Endothelial cell of umbilical vein (primary cell): Measurements from ENCODE around the gene STX16. TPM values are rescaled to one million over a fixed set of nuclear protein-coding genes. Genes with fewer than 3 reads are reported as not detected.

Source experiments
- BruUV-seq: library from RNA; stranded (reverse); fragments of 400-500 nt; replicated peaks from 2 replicates; lab custom pipeline; 2021; lab: Mats Ljungman, UMichigan
- CTCF ChIA-PET: fragments of 300-600, 350-600 bp; sonication (Branson Sonifier 250); formaldehyde crosslinking; loops from one replicate; lab custom pipeline; 2021; ENCODE audit warnings: antibody characterized with exemption, inconsistent platforms; lab: Charles Lee
- POLR2A ChIA-PET: fragments of 300-600, 350-600 bp; sonication (Branson Sonifier 250); formaldehyde crosslinking; loops from one replicate; lab custom pipeline; 2021; ENCODE audit warnings: antibody characterized with exemption, inconsistent platforms; lab: Charles Lee
- DNase-seq: peaks from one replicate; pipeline ENCODE4 v3.0.0-alpha.2; 2011; ENCODE audit warnings: low read depth, low spot score
- FAIRE-seq: peaks from 2 replicates; lab custom pipeline; 2011; peaks lifted over from hg19 to GRCh38; lab: Jason Lieb, UNC
- H2AFZ ChIP-seq: 2 replicates; pipeline ENCODE4 v1.6.0; 2012; ENCODE audit warnings: low read depth, low read length, control low read depth, inconsistent platforms
- H3K27ac ChIP-seq: 2 replicates; pipeline ENCODE4 v1.5.1; 2011; ENCODE audit warnings: low read depth, mild to moderate bottlenecking, control low read depth, low read length, moderate library complexity; ENCODE audit not compliant: insufficient read depth
- H3K27me3 ChIP-seq, 2 experiments: 2 replicates each; pipeline versions ENCODE4 v1.6.0 to v1.6.1; 2011; ENCODE audit warnings: low read length in 2 of 2, mixed read lengths in 1 of 2; ENCODE audit not compliant: control insufficient read depth in 2 of 2, insufficient read depth in 2 of 2
- H3K36me3 ChIP-seq, 2 experiments: 2 replicates in 1 of 2; 3 replicates in 1 of 2; pipeline ENCODE4 v1.5.1; 2011; ENCODE audit warnings: low read length in 2 of 2, mild to moderate bottlenecking in 1 of 2, moderate library complexity in 1 of 2; ENCODE audit not compliant: control insufficient read depth in 2 of 2, insufficient read depth in 2 of 2; ENCODE audit errors: extremely low read depth in 1 of 2
- H3K4me1 ChIP-seq: 3 replicates; pipeline ENCODE4 v1.5.1; 2011; ENCODE audit warnings: mild to moderate bottlenecking, low read length; ENCODE audit not compliant: control insufficient read depth, insufficient read depth; ENCODE audit errors: extremely low read depth
- H3K4me2 ChIP-seq: 2 replicates; pipeline ENCODE4 v1.6.1; 2011; ENCODE audit warnings: low read length, control low read depth, mixed read lengths; ENCODE audit not compliant: insufficient read depth
- H3K4me3 ChIP-seq, 3 experiments: fragments of 200-600 bp in 1 of 3; sonication (generic), shearing (Covaris generic) in 1 of 3; replicated peaks in 1 of 3; 2 replicates each; pipeline ENCODE4 v1.5.1; 2011 to 2016; ENCODE audit warnings: control low read depth in 3 of 3, low read length in 3 of 3, mild to moderate bottlenecking in 2 of 3, inconsistent platforms in 1 of 3, low read depth in 1 of 3, moderate library complexity in 1 of 3; ENCODE audit not compliant: insufficient read depth in 1 of 3
- H3K79me2 ChIP-seq: 2 replicates; pipeline ENCODE4 v1.6.0; 2012; ENCODE audit warnings: low read length, inconsistent platforms; ENCODE audit not compliant: control insufficient read depth, insufficient read depth
- H3K9ac ChIP-seq: replicated peaks from 2 replicates; pipeline ENCODE3; 2011; ENCODE audit warnings: low read length, control low read depth; ENCODE audit not compliant: insufficient read depth; ENCODE audit errors: extremely low read depth
- H3K9me1 ChIP-seq: replicated peaks from 3 replicates; pipeline ENCODE4 v1.6.0; 2011; ENCODE audit warnings: mild to moderate bottlenecking, low read length; ENCODE audit not compliant: control insufficient read depth, insufficient read depth; ENCODE audit errors: extremely low read depth
- H3K9me3 ChIP-seq: replicated peaks from 2 replicates; pipeline ENCODE4 v1.5.1; 2012; ENCODE audit warnings: low read length, inconsistent platforms; ENCODE audit not compliant: control insufficient read depth, insufficient read depth
- H4K20me1 ChIP-seq: replicated peaks from 2 replicates; pipeline ENCODE3; 2011; ENCODE audit warnings: mild to moderate bottlenecking, low read length; ENCODE audit not compliant: control insufficient read depth, insufficient read depth; ENCODE audit errors: extremely low read depth
- CTCF ChIP-seq, 2 donors: IDR thresholded peaks; 1 replicate in 1 of 2; 2 replicates in 1 of 2; pipeline ENCODE4 v1.5.1; 2011; ENCODE audit warnings: low read length in 2 of 2, mild to moderate bottlenecking in 2 of 2, moderate library complexity in 2 of 2, control low read depth in 1 of 2, inconsistent platforms in 1 of 2, low read depth in 1 of 2; ENCODE audit not compliant: insufficient read depth in 1 of 2; ENCODE audit errors: extremely low read depth in 1 of 2
- EZH2 ChIP-seq: IDR thresholded peaks from 2 replicates; pipeline ENCODE4 v1.6.1; 2012; ENCODE audit warnings: borderline replicate concordance, low read depth, mild to moderate bottlenecking, moderate library complexity, low read length, inconsistent platforms; ENCODE audit not compliant: severe bottlenecking
- FOS ChIP-seq: IDR thresholded peaks from 2 replicates; pipeline ENCODE4 v1.6.1; 2011; ENCODE audit warnings: mild to moderate bottlenecking, low read length, moderate library complexity, borderline replicate concordance; ENCODE audit not compliant: insufficient read depth
- GATA2 ChIP-seq: IDR thresholded peaks from 2 replicates; pipeline ENCODE4 v1.7.0; 2011; ENCODE audit warnings: low read depth, mild to moderate bottlenecking, moderate library complexity, mixed read lengths, low read length; ENCODE audit not compliant: insufficient read length, insufficient read depth
- JUN ChIP-seq: IDR thresholded peaks from 2 replicates; pipeline ENCODE4 v1.6.1; 2011; ENCODE audit warnings: borderline replicate concordance, low read depth; ENCODE audit not compliant: insufficient read length, insufficient read depth
- MAX ChIP-seq: IDR thresholded peaks from 2 replicates; pipeline ENCODE4 v1.6.1; 2011; ENCODE audit not compliant: insufficient read depth, insufficient read length
- MYC ChIP-seq: IDR thresholded peaks from one replicate; pipeline ENCODE4 v1.6.1; 2011; ENCODE audit warnings: mild to moderate bottlenecking, low read depth, low read length
- POLR2A ChIP-seq: IDR thresholded peaks from 2 replicates; pipeline ENCODE4 v1.6.1; 2012; ENCODE audit warnings: low read depth, mild to moderate bottlenecking, control low read depth, low read length
- POLR2AphosphoS5 ChIP-seq: IDR thresholded peaks from 2 replicates; pipeline ENCODE4 v1.6.1; 2012; ENCODE audit warnings: low read depth, mild to moderate bottlenecking, control low read depth, low read length, moderate library complexity; ENCODE audit not compliant: insufficient read depth
- dilution Hi-C: fragments of 300-500 bp; cut with MboI; formaldehyde crosslinking; loops from one replicate; pipeline ENCODE4 v1.15.0; 2019; ENCODE audit warnings: low sequenced_read_pairs; ENCODE audit not compliant: extremely low pct_ligation_motif_present
- intact Hi-C: fragments of 100-400 bp; cut with micrococcal nuclease; formaldehyde crosslinking; loops from one replicate; pipeline ENCODE4 v1.10.0; 2022
- polyA plus RNA-seq, 4 experiments: library from polyadenylated mRNA; depleted of rRNA in 3 of 4; stranded (reverse) in 3 of 4; unstranded in 1 of 4; fragments of >200 nt; gene quantifications; 2 replicates each; pipeline versions ENCODE4 v1.2.1 to v1.2.3, GENCODE V29; 2011 to 2012; ENCODE audit warnings: missing spikeins in 1 of 4
- total RNA-seq: library from RNA; stranded (reverse); gene quantifications from 2 replicates; pipeline ENCODE4 v1.2.3, GENCODE V29; 2021

STX16 gene
- total and polyA plus RNA-seq, 2 donors (not counting 3 experiments of a cell fraction or from before 2014, with no cell fraction given): 43.1 to 63.5 TPM

- Histone ChIP-seq H3K4me2 (no peak overlapping the region), H3K36me3 (no peaks in the 10 kb centered on the region), H3K9ac (no peak overlapping the region), H3K9me3 (no peaks in the 10 kb centered on the region), H2AFZ (no peak overlapping the region), H3K4me1 (peaks cover 17% of the 10 kb centered on the region), H3K79me2 (peaks cover 12% of the 10 kb centered on the region), H3K4me3 (no peak overlapping the region), H3K9me1 (no peaks in the 10 kb centered on the region), H4K20me1 (no peaks in the 10 kb centered on the region), H3K27me3 (peaks cover 0 to 2% of the 10 kb centered on the region in 2 experiments), H3K27ac (no peak overlapping the region)
- ChIA-PET POLR2A (interaction anchor here (0.5 kb wide), 1 partner anchor 424 kb away, joined by 3 read pairs; no protein-coding TSS in a partner anchor), CTCF (interaction anchor here (0.7 to 3.3 kb wide), 10 partner anchors 8 to 363 kb away, joined by 3 to 32 read pairs (median 5); no protein-coding TSS in a partner anchor)
- no peak for DNase-seq
- dilution Hi-C loops: no loop called here
- no peak for FAIRE-seq
- no peak for TF ChIP-seq JUN
- TF ChIP-seq MYC: no peak
- TF ChIP-seq CTCF (IDR thresholded peaks at IDR 0.05; ENCODE audit: extremely low read depth in 1 of 2, insufficient read depth in 1 of 2, low read depth in 1 of 2, low read length in 2 of 2): no peak
- TF ChIP-seq FOS: no peak
- TF ChIP-seq MAX: no peak
- TF ChIP-seq GATA2: no peak
- no peak for TF ChIP-seq EZH2
- no peak for TF ChIP-seq POLR2AphosphoS5
- TF ChIP-seq POLR2A: no peak
- intact Hi-C loops: no loop called here
- BruUV-seq: no TSS peak
Observed at GRCh38 chr20:58647162-58647795, 3.8 kb upstream of the STX16 start.
